ENCODE measurements around the gene LRRFIP1.

DNA sequence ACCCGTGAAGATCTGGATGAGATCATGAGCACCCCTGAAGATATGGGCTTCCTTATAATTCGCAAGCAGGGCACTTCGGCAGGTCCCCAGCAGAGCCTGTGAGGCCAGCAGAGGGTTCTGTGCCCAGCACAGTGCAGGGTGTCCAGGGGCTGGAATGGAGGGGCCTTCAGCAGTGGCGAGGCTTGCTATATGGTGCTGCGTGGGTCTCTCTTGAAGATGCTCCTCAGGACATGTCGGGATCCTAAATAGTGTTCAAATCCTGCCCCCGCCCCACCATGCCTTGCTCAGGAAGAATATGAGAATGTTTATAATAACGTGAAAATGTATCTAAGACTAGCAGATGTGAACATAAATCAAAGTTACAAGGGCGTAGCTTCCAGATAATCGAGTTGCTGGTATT, 110.9 kb downstream of the LRRFIP1 start:
- TF ChIP-seq, protein P1, sequence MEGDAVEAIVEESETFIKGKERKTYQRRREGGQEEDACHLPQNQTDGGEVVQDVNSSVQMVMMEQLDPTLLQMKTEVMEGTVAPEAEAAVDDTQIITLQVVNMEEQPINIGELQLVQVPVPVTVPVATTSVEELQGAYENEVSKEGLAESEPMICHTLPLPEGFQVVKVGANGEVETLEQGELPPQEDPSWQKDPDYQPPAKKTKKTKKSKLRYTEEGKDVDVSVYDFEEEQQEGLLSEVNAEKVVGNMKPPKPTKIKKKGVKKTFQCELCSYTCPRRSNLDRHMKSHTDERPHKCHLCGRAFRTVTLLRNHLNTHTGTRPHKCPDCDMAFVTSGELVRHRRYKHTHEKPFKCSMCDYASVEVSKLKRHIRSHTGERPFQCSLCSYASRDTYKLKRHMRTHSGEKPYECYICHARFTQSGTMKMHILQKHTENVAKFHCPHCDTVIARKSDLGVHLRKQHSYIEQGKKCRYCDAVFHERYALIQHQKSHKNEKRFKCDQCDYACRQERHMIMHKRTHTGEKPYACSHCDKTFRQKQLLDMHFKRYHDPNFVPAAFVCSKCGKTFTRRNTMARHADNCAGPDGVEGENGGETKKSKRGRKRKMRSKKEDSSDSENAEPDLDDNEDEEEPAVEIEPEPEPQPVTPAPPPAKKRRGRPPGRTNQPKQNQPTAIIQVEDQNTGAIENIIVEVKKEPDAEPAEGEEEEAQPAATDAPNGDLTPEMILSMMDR (IDR thresholded peaks at IDR 0.05): no peak
- TF ChIP-seq POLR2A (IDR thresholded peaks at IDR 0.05) (no peak), POLR2AphosphoS5 (IDR thresholded peaks at IDR 0.05) (no peak)
